NCI-H226 (cell line): ENCODE results near the gene KANSL3.
"Not testable (repeated sequence)": the region's sequence is repeated elsewhere in the genome, so short reads cannot be mapped to it uniquely, and the experiment has no call there.

Experiments used
- DNase-seq: peaks from one replicate; pipeline ENCODE4 v3.0.0-alpha.2; 2015

The KANSL3 gene

GRCh38 chr2:96602330-96602823, 35.7 kb downstream of the KANSL3 start:
- no peak for DNase-seq

- no peak for DNase-seq
These were observed 36.5 kb downstream of the KANSL3 start for GRCh38 chr2:96601382-96602292.

- no peak for DNase-seq
These were observed 38.2 kb downstream of the KANSL3 start for GRCh38 chr2:96599941-96600340.

GRCh38 chr2:96596596-96596995, 41.5 kb downstream of the KANSL3 start:
- DNase-seq, result no peak

GRCh38 chr2:96594691-96595152, 43.4 kb downstream of the KANSL3 start:
- no peak for DNase-seq

GRCh38 chr2:96594282-96594681, 43.8 kb downstream of the KANSL3 start:
- no peak for DNase-seq

GRCh38 chr2:96591494-96591893, 46.6 kb downstream of the KANSL3 start:
- DNase-seq, result no peak

GRCh38 chr2:96591054-96591453, 47.1 kb downstream of the KANSL3 start:
- DNase-seq, result no peak

- DNase-seq, result no peak
These were observed 50.3 kb downstream of the KANSL3 start for GRCh38 chr2:96587843-96588242.

GRCh38 chr2:96584017-96584416, 54.1 kb downstream of the KANSL3 start:
- DNase-seq, result peak; percentile 89

GRCh38 chr2:96580771-96581170, 57.3 kb downstream of the KANSL3 start:
- peak; percentile 69 for DNase-seq

GRCh38 chr2:96579422-96579821, 58.7 kb downstream of the KANSL3 start:
- no peak for DNase-seq

- peak; percentile 50 for DNase-seq
These were observed 59.4 kb downstream of the KANSL3 start for GRCh38 chr2:96578731-96579130.

GRCh38 chr2:96577501-96577900, 60.6 kb downstream of the KANSL3 start:
- no peak for DNase-seq

- no peak for DNase-seq
These were observed 62.2 kb downstream of the KANSL3 start for GRCh38 chr2:96575785-96576456.

- DNase-seq, result no peak
These were observed 63.7 kb downstream of the KANSL3 start for GRCh38 chr2:96574364-96574763.

- no peak for DNase-seq
These were observed 70.0 kb downstream of the KANSL3 start for GRCh38 chr2:96568094-96568493.

- no peak for DNase-seq
These were observed 73.0 kb downstream of the KANSL3 start for GRCh38 chr2:96565111-96565510.

- no peak for DNase-seq
These were observed 73.5 kb downstream of the KANSL3 start for GRCh38 chr2:96564563-96564962.

GRCh38 chr2:96564026-96564425, 74.1 kb downstream of the KANSL3 start:
- no peak for DNase-seq

GRCh38 chr2:96558485-96558884, 79.6 kb downstream of the KANSL3 start:
- DNase-seq, result no peak

GRCh38 chr2:96558061-96558460, 80.1 kb downstream of the KANSL3 start:
- no peak for DNase-seq

GRCh38 chr2:96557421-96557820, 80.7 kb downstream of the KANSL3 start:
- DNase-seq, result not testable (repeated sequence)
